Measurements from ENCODE around the gene TMEM135.

The TMEM135 gene

GRCh38 chr11:87194985-87195820 is 157.5 kb downstream of the TMEM135 start:
- DNase-seq (ENCODE audit: low read depth) = no peak

GRCh38 chr11:87198266-87198881 is 160.6 kb downstream of the TMEM135 start:
- DNase-seq (ENCODE audit: low read depth) = no peak

- no peak for DNase-seq (ENCODE audit: low read depth)
Observed at GRCh38 chr11:87201376-87201775, 163.6 kb downstream of the TMEM135 start.

GRCh38 chr11:87203907-87204602 is 166.3 kb downstream of the TMEM135 start:
- no peak for DNase-seq (ENCODE audit: low read depth)

- DNase-seq (ENCODE audit: low read depth) = peak; percentile 27
Observed at GRCh38 chr11:87212891-87213290, 175.2 kb downstream of the TMEM135 start.

- DNase-seq (ENCODE audit: low read depth) = no peak
Observed at GRCh38 chr11:87213444-87213843, 175.7 kb downstream of the TMEM135 start.

- peak; percentile 12 for DNase-seq (ENCODE audit: low read depth)
Observed at GRCh38 chr11:87215236-87215635, 177.5 kb downstream of the TMEM135 start.

- no peak for DNase-seq (ENCODE audit: low read depth)
Observed at GRCh38 chr11:87219266-87219665, 181.5 kb downstream of the TMEM135 start.

- DNase-seq (ENCODE audit: low read depth) = no peak
Observed at GRCh38 chr11:87223816-87224215, 186.1 kb downstream of the TMEM135 start.

- DNase-seq (ENCODE audit: low read depth) = no peak
Observed at GRCh38 chr11:87224486-87224885, 186.8 kb downstream of the TMEM135 start.

GRCh38 chr11:87228820-87229219 is 191.1 kb downstream of the TMEM135 start:
- no peak for DNase-seq (ENCODE audit: low read depth)

GRCh38 chr11:87230995-87231394 is 193.3 kb downstream of the TMEM135 start:
- no peak for DNase-seq (ENCODE audit: low read depth)

- DNase-seq (ENCODE audit: low read depth) = no peak
Observed at GRCh38 chr11:87232320-87232719, 194.6 kb downstream of the TMEM135 start.

- peak; percentile 57 for DNase-seq (ENCODE audit: low read depth)
Observed at GRCh38 chr11:87235366-87235765, 197.6 kb downstream of the TMEM135 start.

GRCh38 chr11:87236368-87236767 is 198.6 kb downstream of the TMEM135 start:
- peak; percentile 33 for DNase-seq (ENCODE audit: low read depth)

- no peak for DNase-seq (ENCODE audit: low read depth)
Observed at GRCh38 chr11:87239001-87239400, 201.3 kb downstream of the TMEM135 start.

GRCh38 chr11:87239531-87239930 is 201.8 kb downstream of the TMEM135 start:
- no peak for DNase-seq (ENCODE audit: low read depth)

- DNase-seq (ENCODE audit: low read depth) = no peak
Observed at GRCh38 chr11:87251560-87251959, 213.8 kb downstream of the TMEM135 start.

- no peak for DNase-seq (ENCODE audit: low read depth)
Observed at GRCh38 chr11:87252869-87253268, 215.1 kb downstream of the TMEM135 start.

- no peak for DNase-seq (ENCODE audit: low read depth)
Observed at GRCh38 chr11:87254562-87254961, 216.8 kb downstream of the TMEM135 start.

GRCh38 chr11:87255589-87255988 is 217.9 kb downstream of the TMEM135 start:
- DNase-seq (ENCODE audit: low read depth) = no peak

- DNase-seq (ENCODE audit: low read depth) = no peak
Observed at GRCh38 chr11:87256694-87257340, 219.1 kb downstream of the TMEM135 start.

Measured in amniotic epithelial cell (primary cell).